ENCODE measurements around the gene MLC1. TPM values are rescaled to one million over a fixed set of nuclear protein-coding genes. Genes with fewer than 3 reads are reported as not detected.

Gene MLC1
- total RNA-seq, 1 donor = under 0.01 TPM

DNA sequence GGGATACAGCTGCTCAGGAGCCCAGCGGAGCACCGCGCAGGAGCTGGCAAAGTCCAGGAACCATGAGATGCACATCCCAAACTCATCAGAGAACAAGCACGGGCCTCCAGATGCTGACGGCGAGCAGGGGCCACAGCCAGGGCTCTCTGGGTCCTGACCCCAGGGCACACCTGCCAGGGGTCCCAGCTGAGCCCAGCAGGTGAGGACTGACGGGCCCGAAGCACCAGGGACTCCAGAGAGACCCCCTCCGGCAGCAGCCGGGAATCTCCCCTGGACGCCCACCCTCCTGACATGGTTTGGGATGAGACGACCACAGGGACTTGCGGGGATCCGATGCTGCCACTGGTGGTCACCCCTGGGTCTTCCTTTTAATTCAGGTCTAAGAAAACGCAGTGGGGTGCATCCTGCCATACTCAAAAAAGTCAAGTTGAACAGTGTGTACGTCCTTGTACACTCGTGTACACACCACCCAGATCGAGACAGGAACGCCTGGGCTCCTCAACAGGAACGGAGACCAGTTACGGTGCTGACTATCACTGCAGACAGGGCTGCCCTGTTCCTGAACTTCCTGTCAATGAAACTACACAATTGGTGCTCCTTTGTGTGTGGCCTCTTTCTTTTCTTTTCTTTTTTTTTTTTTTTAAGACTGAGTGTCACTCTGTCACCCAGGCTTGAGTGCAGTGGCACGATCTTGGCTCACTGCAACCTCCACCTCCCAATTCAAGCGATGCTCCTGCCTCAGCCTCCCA, 49.1 kb downstream of the MLC1 start:
- Histone ChIP-seq H3K27ac (ENCODE audit: low read depth, low read length) (no peak overlapping the region), H3K9me3 (ENCODE audit: low read depth, low read length) (no peaks in the 10 kb centered on the region), H3K4me3 (ENCODE audit: insufficient read depth, low read length) (no peak overlapping the region), H3K4me2 (ENCODE audit: insufficient read depth, low read length) (no peak overlapping the region), H3K79me2 (ENCODE audit: insufficient read depth, low read length) (no peaks in the 10 kb centered on the region), H2AFZ (ENCODE audit: low read length) (no peak overlapping the region), H3K36me3 (ENCODE audit: insufficient read depth, low read length) (no peaks in the 10 kb centered on the region), H4K20me1 (ENCODE audit: insufficient read depth, low read length) (no peaks in the 10 kb centered on the region), H3K4me1 (ENCODE audit: insufficient read depth, low read length) (no peaks in the 10 kb centered on the region), H3K27me3 (ENCODE audit: insufficient read depth, low read length) (no peaks in the 10 kb centered on the region)
- DNase-seq (ENCODE audit: insufficient read length, low spot score, missing footprints) = peak; percentile 51
- TF ChIP-seq, protein P1, sequence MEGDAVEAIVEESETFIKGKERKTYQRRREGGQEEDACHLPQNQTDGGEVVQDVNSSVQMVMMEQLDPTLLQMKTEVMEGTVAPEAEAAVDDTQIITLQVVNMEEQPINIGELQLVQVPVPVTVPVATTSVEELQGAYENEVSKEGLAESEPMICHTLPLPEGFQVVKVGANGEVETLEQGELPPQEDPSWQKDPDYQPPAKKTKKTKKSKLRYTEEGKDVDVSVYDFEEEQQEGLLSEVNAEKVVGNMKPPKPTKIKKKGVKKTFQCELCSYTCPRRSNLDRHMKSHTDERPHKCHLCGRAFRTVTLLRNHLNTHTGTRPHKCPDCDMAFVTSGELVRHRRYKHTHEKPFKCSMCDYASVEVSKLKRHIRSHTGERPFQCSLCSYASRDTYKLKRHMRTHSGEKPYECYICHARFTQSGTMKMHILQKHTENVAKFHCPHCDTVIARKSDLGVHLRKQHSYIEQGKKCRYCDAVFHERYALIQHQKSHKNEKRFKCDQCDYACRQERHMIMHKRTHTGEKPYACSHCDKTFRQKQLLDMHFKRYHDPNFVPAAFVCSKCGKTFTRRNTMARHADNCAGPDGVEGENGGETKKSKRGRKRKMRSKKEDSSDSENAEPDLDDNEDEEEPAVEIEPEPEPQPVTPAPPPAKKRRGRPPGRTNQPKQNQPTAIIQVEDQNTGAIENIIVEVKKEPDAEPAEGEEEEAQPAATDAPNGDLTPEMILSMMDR (IDR thresholded peaks at IDR 0.05; ENCODE audit: extremely low read depth, low read depth, low read length) = no peak

DNA sequence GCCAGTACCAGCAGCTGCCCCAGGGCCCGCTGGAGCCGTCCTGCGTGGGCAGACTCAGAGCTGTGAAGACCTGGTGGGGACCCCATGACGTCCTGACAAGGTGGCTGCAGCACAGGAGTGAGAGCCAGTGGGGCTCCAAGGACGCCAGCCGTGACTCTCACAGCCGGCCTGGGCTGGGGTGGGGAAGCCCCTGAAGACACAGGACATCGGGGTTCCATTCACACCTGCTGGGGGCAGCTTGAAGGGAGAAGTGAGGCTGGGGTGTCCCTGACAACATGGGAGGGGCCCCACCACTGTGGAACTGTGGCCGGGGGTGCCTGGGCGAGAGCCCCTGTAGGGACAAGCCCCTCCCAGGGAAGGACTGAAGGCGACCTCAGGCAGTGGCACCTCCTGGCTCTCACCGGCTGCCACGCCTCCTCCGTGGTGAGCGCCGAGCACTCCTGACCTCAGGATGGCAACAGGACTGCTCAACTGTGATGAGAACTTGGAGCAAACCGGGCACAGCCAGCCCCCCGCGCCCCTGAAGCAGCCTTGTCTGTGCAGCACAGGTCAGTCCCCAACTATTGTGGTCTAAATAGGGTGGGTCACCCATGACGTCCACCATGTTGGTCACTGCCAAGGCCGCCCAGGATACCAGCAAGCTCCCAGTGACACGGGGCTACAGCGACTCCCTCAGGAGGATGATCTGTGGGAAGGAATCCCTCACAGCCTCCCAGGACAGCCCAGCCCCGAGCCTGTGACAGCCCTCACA, 49.9 kb downstream of the MLC1 start:
- TF ChIP-seq, protein P1 (IDR thresholded peaks at IDR 0.05; ENCODE audit: extremely low read depth, low read depth, low read length) = no peak
- Histone ChIP-seq H3K9me3 (ENCODE audit: low read depth, low read length) (no peaks in the 10 kb centered on the region), H3K4me1 (ENCODE audit: insufficient read depth, low read length) (no peaks in the 10 kb centered on the region), H4K20me1 (ENCODE audit: insufficient read depth, low read length) (no peaks in the 10 kb centered on the region), H3K4me2 (ENCODE audit: insufficient read depth, low read length) (no peak overlapping the region), H3K27ac (ENCODE audit: low read depth, low read length) (no peak overlapping the region), H2AFZ (ENCODE audit: low read length) (no peak overlapping the region), H3K79me2 (ENCODE audit: insufficient read depth, low read length) (no peaks in the 10 kb centered on the region), H3K36me3 (ENCODE audit: insufficient read depth, low read length) (no peaks in the 10 kb centered on the region), H3K27me3 (ENCODE audit: insufficient read depth, low read length) (no peaks in the 10 kb centered on the region), H3K4me3 (ENCODE audit: insufficient read depth, low read length) (no peak overlapping the region)
- DNase-seq (ENCODE audit: insufficient read length, low spot score, missing footprints) = peak; percentile 76

DNA sequence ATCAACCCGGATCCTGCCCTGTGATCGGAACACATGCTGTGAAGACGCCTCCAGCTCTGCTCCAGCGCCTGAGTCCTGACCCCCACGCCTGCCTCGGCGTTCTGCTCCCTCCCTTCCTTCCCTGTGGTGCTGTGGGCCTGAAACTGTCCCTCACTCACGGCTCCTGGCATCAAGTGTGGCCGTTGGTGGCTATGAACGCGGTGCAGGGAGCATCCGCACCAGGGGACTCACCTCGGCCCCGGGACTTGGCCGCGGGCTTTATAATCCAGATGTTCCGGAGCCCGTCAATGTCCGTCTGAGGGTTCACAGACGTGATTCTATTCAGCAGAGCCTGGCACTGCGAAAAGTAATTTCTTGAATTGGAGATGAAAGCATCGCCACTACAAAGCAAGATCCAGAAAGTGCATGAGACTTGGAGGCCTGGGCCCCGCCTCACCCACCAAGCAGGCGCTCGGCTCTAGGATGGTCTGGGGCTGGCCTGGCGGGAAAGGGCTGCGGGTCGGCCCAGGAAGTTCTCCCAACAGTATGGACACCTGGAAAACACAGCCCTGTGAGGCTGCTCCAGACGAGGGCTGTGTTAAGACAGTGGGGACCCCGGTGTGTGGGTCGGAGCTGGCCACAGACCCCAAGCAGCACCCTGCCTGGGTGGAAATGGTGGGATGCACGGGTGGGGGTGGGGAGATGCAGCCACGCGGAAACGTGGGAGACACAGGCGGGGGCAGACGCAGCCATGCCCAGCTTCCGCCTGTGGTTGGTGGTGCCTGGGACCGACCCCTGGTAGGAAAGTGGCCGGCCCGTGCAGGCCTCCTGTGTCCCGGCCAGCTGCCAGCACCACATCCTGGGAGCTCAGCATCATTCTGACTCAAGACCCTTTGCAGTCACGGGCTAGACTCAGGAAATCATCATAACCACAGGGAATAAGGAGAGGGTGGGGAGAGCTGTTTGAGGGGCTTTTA, 50.8 kb downstream of the MLC1 start:
- Histone ChIP-seq H3K4me1 (ENCODE audit: insufficient read depth, low read length) (no peaks in the 10 kb centered on the region), H4K20me1 (ENCODE audit: insufficient read depth, low read length) (no peaks in the 10 kb centered on the region), H3K27me3 (ENCODE audit: insufficient read depth, low read length) (no peaks in the 10 kb centered on the region), H3K27ac (ENCODE audit: low read depth, low read length) (no peak overlapping the region), H3K4me3 (ENCODE audit: insufficient read depth, low read length) (no peak overlapping the region), H2AFZ (ENCODE audit: low read length) (no peak overlapping the region), H3K79me2 (ENCODE audit: insufficient read depth, low read length) (no peaks in the 10 kb centered on the region), H3K4me2 (ENCODE audit: insufficient read depth, low read length) (no peak overlapping the region), H3K9me3 (ENCODE audit: low read depth, low read length) (no peaks in the 10 kb centered on the region), H3K36me3 (ENCODE audit: insufficient read depth, low read length) (no peaks in the 10 kb centered on the region)
- DNase-seq (ENCODE audit: insufficient read length, low spot score, missing footprints) = peak; percentile 90
- TF ChIP-seq, protein P1 (IDR thresholded peaks at IDR 0.05; ENCODE audit: extremely low read depth, low read depth, low read length) = no peak

All from osteoblast (primary cell).